ENCODE data around the gene PRODH.
"Not testable (repeated sequence)": the region's sequence is repeated elsewhere in the genome, so short reads cannot be mapped to it uniquely, and the experiment has no call there.

The PRODH gene

GRCh38 chr22:18906410-18906745 lies 29.7 kb downstream of the PRODH start:
- DNase-seq (ENCODE audit: low read depth) = not testable (repeated sequence)

- no peak for DNase-seq (ENCODE audit: low read depth)
These were observed 30.3 kb downstream of the PRODH start, which contains the start of gene DGCR6 for GRCh38 chr22:18905540-18906409. TSS of gene DGCR6 (plus strand) at chr22:18906320. CDS start at chr22:18906375, 55 bp downstream.

GRCh38 chr22:18896037-18896657 lies 39.9 kb downstream of the PRODH start:
- not testable (repeated sequence) for DNase-seq (ENCODE audit: low read depth)

DNA sequence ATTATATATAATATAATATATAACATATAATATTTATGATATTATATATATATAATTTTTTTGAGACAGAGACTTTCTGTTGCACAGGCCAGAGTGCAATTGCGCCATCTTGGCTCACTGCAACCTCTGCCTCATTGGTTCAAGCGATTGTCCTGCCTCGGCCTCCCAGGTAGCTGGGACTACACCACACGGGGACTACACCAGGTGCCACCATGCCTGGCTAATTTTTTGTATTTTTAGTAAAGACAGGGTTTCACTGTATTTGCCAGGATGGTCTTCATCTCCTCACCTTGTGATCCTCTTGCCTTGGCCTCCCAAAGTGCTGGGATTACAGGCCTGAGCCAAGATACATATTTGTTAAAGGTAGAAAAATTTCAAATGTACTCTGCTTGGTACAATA lies 42.3 kb downstream of the PRODH start:
- DNase-seq (ENCODE audit: low read depth) = not testable (repeated sequence)

GRCh38 chr22:18890510-18891192 lies 45.4 kb downstream of the PRODH start:
- DNase-seq (ENCODE audit: low read depth) = not testable (repeated sequence)

DNA sequence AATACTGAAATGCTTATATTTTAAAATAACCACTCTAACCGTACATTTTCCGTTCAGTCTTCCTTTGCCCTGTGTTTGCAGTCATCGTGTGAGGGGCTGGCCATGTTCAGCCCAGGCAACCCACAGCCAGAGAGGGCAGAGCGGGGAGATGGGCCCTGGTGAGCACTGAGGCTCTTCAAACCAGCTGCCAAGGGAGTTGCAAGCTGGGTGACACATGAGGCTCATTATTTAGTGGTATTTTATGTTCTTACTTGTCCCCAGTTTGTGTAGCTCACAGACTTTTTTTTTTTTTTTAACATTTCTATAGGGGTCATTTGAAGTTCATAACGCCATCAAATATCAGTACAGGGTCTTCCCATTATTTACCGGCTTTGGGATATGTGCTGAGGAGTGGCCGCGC lies 48.0 kb downstream of the PRODH start:
- no peak for DNase-seq (ENCODE audit: low read depth)

DNA sequence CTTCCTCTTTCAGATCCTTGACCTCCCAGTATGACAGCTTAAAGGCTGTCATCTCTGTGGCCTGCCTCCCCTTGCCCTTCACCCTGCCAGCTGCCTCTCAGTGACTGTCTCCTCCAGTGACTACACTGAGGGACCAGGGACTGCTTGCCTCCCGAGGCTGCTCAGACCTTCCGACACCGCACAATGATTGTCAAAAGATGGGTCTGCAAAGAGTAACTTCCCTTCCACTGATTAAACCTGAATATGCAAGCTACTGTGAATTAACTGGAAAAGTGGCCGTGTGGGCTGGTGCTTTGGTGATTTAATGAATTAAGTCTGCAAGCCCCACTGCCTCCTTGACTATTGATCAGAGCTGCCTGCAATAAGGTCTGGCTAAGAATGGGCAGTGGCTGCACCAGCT lies 51.6 kb downstream of the PRODH start:
- not testable (repeated sequence) for DNase-seq (ENCODE audit: low read depth)

DNA sequence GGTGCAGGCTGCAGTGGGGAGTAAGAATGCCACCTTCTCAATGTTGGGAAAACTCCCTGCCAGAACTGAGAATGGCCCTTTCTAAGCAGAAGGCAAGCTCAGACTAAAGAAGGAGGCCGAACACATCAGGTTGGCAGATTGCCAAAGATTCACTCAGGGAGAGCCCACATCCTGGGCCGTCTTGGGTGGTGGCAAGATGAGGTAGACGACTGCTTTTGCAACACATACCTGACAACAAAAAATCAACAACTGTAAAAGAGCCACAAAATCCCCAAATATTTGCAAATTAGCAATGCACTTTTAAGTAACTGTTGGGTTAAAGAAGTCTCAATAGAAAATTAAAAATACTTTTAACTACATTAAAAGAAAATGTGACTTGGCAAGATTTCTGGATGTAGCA lies 54.8 kb downstream of the PRODH start:
- not testable (repeated sequence) for DNase-seq (ENCODE audit: low read depth)

Data from GM04503 (cell line).